Natural killer cell (primary cell): ENCODE results near the gene SORCS2. TPM values are rescaled to one million over a fixed set of nuclear protein-coding genes. Genes with fewer than 3 reads are reported as not detected.

Experiments used
- ATAC-seq, 3 donors: fragments of 150-1000 bp in 2 of 3; fragments of 200-7000 bp in 1 of 3; cut with Tn5 transposase; 1 replicate in 1 of 3; 2 replicates in 2 of 3; pipeline ENCODE4 v1.10.0; 2021; ENCODE audit warnings: mild to moderate bottlenecking in 2 of 3, moderate library complexity in 2 of 3
- DNase-seq, 2 donors: peaks; one replicate each; pipeline versions ENCODE4 v3.0.0 to v3.0.0-alpha.2; 2013 to 2021; ENCODE audit warnings: mixed read lengths in 1 of 2
- H3K27ac ChIP-seq: one replicate; pipeline ENCODE4 v1.5.1; 2013; ENCODE audit warnings: mild to moderate bottlenecking, low read length
- H3K27me3 ChIP-seq: one replicate; pipeline ENCODE4 v1.6.1; 2013; ENCODE audit warnings: low read length; ENCODE audit not compliant: control insufficient read depth, insufficient read depth
- H3K36me3 ChIP-seq: one replicate; pipeline ENCODE4 v1.6.1; 2013; ENCODE audit warnings: low read length; ENCODE audit not compliant: control insufficient read depth, insufficient read depth
- H3K4me1 ChIP-seq: one replicate; pipeline ENCODE4 v1.6.1; 2013; ENCODE audit warnings: low read length; ENCODE audit not compliant: control insufficient read depth, insufficient read depth
- H3K4me3 ChIP-seq: one replicate; pipeline ENCODE4 v1.5.1; 2013; ENCODE audit warnings: low read length
- H3K9me3 ChIP-seq: one replicate; pipeline ENCODE4 v1.6.1; 2013; ENCODE audit warnings: low read length; ENCODE audit not compliant: control insufficient read depth, insufficient read depth
- H3K27ac Mint-ChIP-seq, 2 donors: one replicate each; pipeline ENCODE4 v1.8.0; 2022; ENCODE audit warnings: mild to moderate bottlenecking in 2 of 2, mixed read lengths in 2 of 2, moderate library complexity in 1 of 2
- H3K27me3 Mint-ChIP-seq, 2 donors: one replicate each; pipeline ENCODE4 v1.8.0; 2022; ENCODE audit warnings: low read depth in 2 of 2, mixed read lengths in 2 of 2
- H3K36me3 Mint-ChIP-seq: one replicate; pipeline ENCODE4 v1.8.0; 2022; ENCODE audit warnings: mixed read lengths
- H3K4me1 Mint-ChIP-seq, 2 donors: one replicate each; pipeline ENCODE4 v1.8.0; 2022; ENCODE audit warnings: mixed read lengths in 2 of 2
- H3K4me3 Mint-ChIP-seq: one replicate; pipeline ENCODE4 v1.8.0; 2022; ENCODE audit warnings: mild to moderate bottlenecking, moderate library complexity, mixed read lengths
- H3K9me3 Mint-ChIP-seq, 2 donors: one replicate each; pipeline ENCODE4 v1.8.0; 2022; ENCODE audit warnings: mixed read lengths in 2 of 2
- WGBS: methylation state at CpG from one replicate; pipeline ENCODE4 v1.1.7; 2013; ENCODE audit warnings: missing lambda C conversion rate; ENCODE audit not compliant: insufficient coverage; 5-methylcytosine and 5-hydroxymethylcytosine counted together
- intact Hi-C: fragments of 100-400 bp; cut with micrococcal nuclease; formaldehyde crosslinking; loops from one replicate; pipeline ENCODE4 v1.14.2; 2022
- total RNA-seq, 4 donors: library from RNA; stranded (reverse); fragments of 120-200 nt in 1 of 4; gene quantifications; one replicate each; pipeline versions ENCODE4 v1.2.3 to v1.2.4, GENCODE V29; 2013 to 2022
- TF ChIP-seq, protein P1 (sequence below): fragments of 200-600 bp; IDR thresholded peaks from one replicate; pipeline ENCODE4 v1.8.0; 2022; ENCODE audit warnings: antibody characterized with exemption

Gene SORCS2
- total RNA-seq, 3 donors from 2014 or later (not counting 1 experiment from before 2014, with no cell fraction given), result 1.2 to 2.5 (median 1.4) TPM

GRCh38 chr4:7698584-7698983 lies 506.2 kb downstream of the SORCS2 start:
- no peak overlapping the region for H3K4me3 Mint-ChIP-seq

GRCh38 chr4:7699031-7699430 lies 506.7 kb downstream of the SORCS2 start:
- no peaks in the 10 kb centered on the region for H3K36me3 ChIP-seq
- H3K4me3 Mint-ChIP-seq, result no peak overlapping the region
- no peak for DNase-seq
- H3K27ac Mint-ChIP-seq, result no peak overlapping the region
- H3K27me3 Mint-ChIP-seq, result peaks cover 17 to 19% of the 10 kb centered on the region in 2 donors
- intact Hi-C loops, result no loop called here
- H3K9me3 Mint-ChIP-seq, result peaks cover 0 to 3% of the 10 kb centered on the region in 2 donors
- H3K4me1 ChIP-seq, result peaks cover 4% of the 10 kb centered on the region
- no peak for ATAC-seq
- WGBS, result 38% methylated on average over 8 of the region's 8 CpGs
- no peaks in the 10 kb centered on the region for H3K27me3 ChIP-seq
- no peaks in the 10 kb centered on the region for H3K9me3 ChIP-seq
- TF ChIP-seq, protein P1, sequence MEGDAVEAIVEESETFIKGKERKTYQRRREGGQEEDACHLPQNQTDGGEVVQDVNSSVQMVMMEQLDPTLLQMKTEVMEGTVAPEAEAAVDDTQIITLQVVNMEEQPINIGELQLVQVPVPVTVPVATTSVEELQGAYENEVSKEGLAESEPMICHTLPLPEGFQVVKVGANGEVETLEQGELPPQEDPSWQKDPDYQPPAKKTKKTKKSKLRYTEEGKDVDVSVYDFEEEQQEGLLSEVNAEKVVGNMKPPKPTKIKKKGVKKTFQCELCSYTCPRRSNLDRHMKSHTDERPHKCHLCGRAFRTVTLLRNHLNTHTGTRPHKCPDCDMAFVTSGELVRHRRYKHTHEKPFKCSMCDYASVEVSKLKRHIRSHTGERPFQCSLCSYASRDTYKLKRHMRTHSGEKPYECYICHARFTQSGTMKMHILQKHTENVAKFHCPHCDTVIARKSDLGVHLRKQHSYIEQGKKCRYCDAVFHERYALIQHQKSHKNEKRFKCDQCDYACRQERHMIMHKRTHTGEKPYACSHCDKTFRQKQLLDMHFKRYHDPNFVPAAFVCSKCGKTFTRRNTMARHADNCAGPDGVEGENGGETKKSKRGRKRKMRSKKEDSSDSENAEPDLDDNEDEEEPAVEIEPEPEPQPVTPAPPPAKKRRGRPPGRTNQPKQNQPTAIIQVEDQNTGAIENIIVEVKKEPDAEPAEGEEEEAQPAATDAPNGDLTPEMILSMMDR, result no peak
- no peak overlapping the region for H3K4me3 ChIP-seq
- peaks cover 23 to 32% of the 10 kb centered on the region in 2 donors for H3K4me1 Mint-ChIP-seq
- no peaks in the 10 kb centered on the region for H3K36me3 Mint-ChIP-seq
- H3K27ac ChIP-seq, result no peak overlapping the region

More at GRCh38 chr4:7698584-7698983, 506.2 kb downstream of the SORCS2 start:
- WGBS, result 73% methylated on average over 12 of the region's 12 CpGs
- Histone ChIP-seq H3K4me1 (peaks cover 4% of the 10 kb centered on the region), H3K27ac (no peak overlapping the region), H3K36me3 (no peaks in the 10 kb centered on the region), H3K4me3 (no peak overlapping the region), H3K27me3 (no peaks in the 10 kb centered on the region), H3K9me3 (no peaks in the 10 kb centered on the region)
- DNase-seq (no peak), ATAC-seq (no peak)
- H3K27ac Mint-ChIP-seq, result no peak overlapping the region
- peaks cover 17 to 19% of the 10 kb centered on the region in 2 donors for H3K27me3 Mint-ChIP-seq
- H3K4me1 Mint-ChIP-seq, result peaks cover 23 to 30% of the 10 kb centered on the region in 2 donors
- H3K9me3 Mint-ChIP-seq, result peaks cover 0 to 3% of the 10 kb centered on the region in 2 donors
- no peaks in the 10 kb centered on the region for H3K36me3 Mint-ChIP-seq
- intact Hi-C loops, result no loop called here
- TF ChIP-seq, protein P1, result no peak

DNA sequence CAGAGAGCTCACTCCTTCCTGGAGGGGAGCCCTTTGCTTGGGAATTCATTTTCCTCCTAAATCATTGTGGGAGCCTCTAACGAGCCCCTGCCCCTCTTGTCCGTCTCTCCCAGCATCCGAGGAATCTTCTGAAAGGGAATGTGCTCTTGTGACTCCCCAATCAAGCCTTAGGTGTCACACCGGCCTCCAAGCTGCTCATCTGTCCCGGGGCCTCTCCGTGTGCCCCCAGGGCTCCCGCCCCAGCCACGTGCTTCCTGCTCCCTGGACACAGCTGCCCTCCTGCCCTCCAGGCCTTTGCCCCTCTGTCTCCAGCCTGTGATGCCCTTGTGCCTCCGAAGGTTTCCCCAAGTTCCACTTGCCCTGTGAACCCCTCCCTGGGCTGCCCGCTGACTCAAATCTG lies 507.5 kb downstream of the SORCS2 start:
- DNase-seq (no peak), ATAC-seq (no peak)
- H3K27ac Mint-ChIP-seq, result no peak overlapping the region
- intact Hi-C loops, result no loop called here
- H3K27me3 Mint-ChIP-seq, result peaks cover 17 to 19% of the 10 kb centered on the region in 2 donors
- Histone ChIP-seq H3K4me3 (no peak overlapping the region), H3K9me3 (no peaks in the 10 kb centered on the region), H3K36me3 (no peaks in the 10 kb centered on the region), H3K27ac (no peak overlapping the region), H3K4me1 (peaks cover 4% of the 10 kb centered on the region), H3K27me3 (no peaks in the 10 kb centered on the region)
- 85% methylated on average over 10 of the region's 10 CpGs for WGBS
- TF ChIP-seq, protein P1, result no peak
- H3K36me3 Mint-ChIP-seq, result no peaks in the 10 kb centered on the region
- peaks cover 23 to 28% of the 10 kb centered on the region in 2 donors for H3K4me1 Mint-ChIP-seq
- no peak overlapping the region for H3K4me3 Mint-ChIP-seq
- peaks cover 0 to 3% of the 10 kb centered on the region in 2 donors for H3K9me3 Mint-ChIP-seq

DNA sequence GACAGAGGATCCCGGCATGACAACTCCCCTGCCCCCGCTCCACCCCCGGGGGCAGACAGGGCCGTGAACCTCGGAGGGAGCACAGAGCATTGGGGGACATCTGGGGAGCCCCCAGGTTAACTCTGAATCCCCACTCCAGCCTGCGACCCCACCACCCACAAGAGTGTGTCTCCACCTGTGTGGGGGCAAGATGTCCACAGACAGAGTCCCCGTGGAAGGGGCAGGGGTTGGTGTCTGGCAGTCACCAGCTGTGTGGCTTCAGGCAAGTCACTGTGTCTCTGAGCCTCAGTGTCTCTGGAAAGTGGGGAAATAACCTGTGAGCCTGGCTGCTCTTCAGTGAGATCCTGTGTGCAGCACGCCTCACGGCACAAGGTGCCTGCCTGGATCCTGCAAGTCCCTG lies 508.3 kb downstream of the SORCS2 start:
- Histone ChIP-seq H3K9me3 (no peaks in the 10 kb centered on the region), H3K27me3 (no peaks in the 10 kb centered on the region), H3K4me3 (no peak overlapping the region), H3K36me3 (no peaks in the 10 kb centered on the region), H3K4me1 (peaks cover 4% of the 10 kb centered on the region), H3K27ac (no peak overlapping the region)
- ATAC-seq (no peak), DNase-seq (no peak)
- Mint-ChIP-seq H3K4me1 (peaks cover 23 to 25% of the 10 kb centered on the region in 2 donors), H3K27me3 (peaks cover 17% of the 10 kb centered on the region in 2 donors), H3K36me3 (no peaks in the 10 kb centered on the region), H3K4me3 (no peak overlapping the region), H3K27ac (no peak overlapping the region), H3K9me3 (no peaks in the 10 kb centered on the region)
- TF ChIP-seq, protein P1, result no peak
- intact Hi-C loops, result no loop called here
- WGBS, result 80% methylated on average over 9 of the region's 9 CpGs
